H1 (cell line): Measurements from ENCODE around the gene EXOC2. TPM values are rescaled to one million over a fixed set of nuclear protein-coding genes. Genes with fewer than 3 reads are reported as not detected.

Experiments used
- CTCF ChIA-PET: fragments of 300-600 bp; sonication (Branson Sonifier 250); formaldehyde crosslinking; loops from one replicate; lab custom pipeline; 2021; ENCODE audit not compliant: partially characterized antibody; lab: Charles Lee
- POLR2A ChIA-PET: fragments of 300-600 bp; sonication (Branson Sonifier 250); formaldehyde crosslinking; loops from one replicate; lab custom pipeline; 2021; ENCODE audit warnings: inconsistent platforms; ENCODE audit not compliant: partially characterized antibody; lab: Charles Lee
- DNase-seq, 2 experiments: peaks; one replicate each; pipeline versions ENCODE4 v3.0.0 to v3.0.0-alpha.2; 2010 to 2022; ENCODE audit warnings: low spot score in 2 of 2, low read depth in 1 of 2, mixed read lengths in 1 of 2
- FAIRE-seq: peaks from 2 replicates; lab custom pipeline; 2011; peaks lifted over from hg19 to GRCh38; lab: Jason Lieb, UNC
- H2AFZ ChIP-seq: 2 replicates; pipeline ENCODE4 v1.8.1; 2012; ENCODE audit warnings: low read length, inconsistent platforms
- H2AK5ac ChIP-seq: 2 replicates; pipeline ENCODE4 v1.6.1; 2013; ENCODE audit warnings: low read depth, low read length
- H2BK120ac ChIP-seq: replicated peaks from 2 replicates; pipeline ENCODE3; 2013; ENCODE audit warnings: low read depth, low read length, inconsistent platforms
- H2BK12ac ChIP-seq: 2 replicates; pipeline ENCODE4 v1.6.1; 2013; ENCODE audit warnings: low read depth, low read length
- H2BK15ac ChIP-seq: 2 replicates; pipeline ENCODE4 v1.6.1; 2013; ENCODE audit warnings: low read length
- H2BK20ac ChIP-seq: 2 replicates; pipeline ENCODE4 v1.6.1; 2013; ENCODE audit warnings: low read length
- H2BK5ac ChIP-seq: 2 replicates; pipeline ENCODE4 v1.6.1; 2013; ENCODE audit warnings: low read depth, low read length
- H3K14ac ChIP-seq: 2 replicates; pipeline ENCODE4 v1.6.1; 2013; ENCODE audit warnings: inconsistent platforms; ENCODE audit not compliant: insufficient read length
- H3K18ac ChIP-seq: 2 replicates; pipeline ENCODE4 v1.6.1; 2013; ENCODE audit warnings: low read length; ENCODE audit errors: extremely low read depth
- H3K23ac ChIP-seq: 2 replicates; pipeline ENCODE4 v1.6.1; 2013; ENCODE audit warnings: inconsistent platforms; ENCODE audit not compliant: insufficient read length
- H3K23me2 ChIP-seq: 2 replicates; pipeline ENCODE4 v1.6.1; 2013; ENCODE audit warnings: low read depth, low read length
- H3K27ac ChIP-seq: 2 replicates; pipeline ENCODE4 v1.6.1; 2011; ENCODE audit warnings: low read depth, low read length, inconsistent platforms
- H3K27me3 ChIP-seq, 4 experiments: replicated peaks in 1 of 4; 1 replicate in 1 of 4; 2 replicates in 3 of 4; pipeline versions ENCODE4 v1.6.1 to v1.8.1; 2011 to 2013; ENCODE audit warnings: low read length in 3 of 4, mild to moderate bottlenecking in 3 of 4, inconsistent platforms in 2 of 4, mixed read lengths in 2 of 4, moderate library complexity in 1 of 4; ENCODE audit not compliant: control insufficient read depth in 3 of 4, insufficient read depth in 3 of 4; ENCODE audit errors: extremely low read depth in 1 of 4
- H3K36me3 ChIP-seq, 4 experiments: 2 replicates each; pipeline versions ENCODE4 v1.6.1 to v1.8.1; 2011 to 2013; ENCODE audit warnings: mild to moderate bottlenecking in 4 of 4, low read length in 3 of 4, moderate library complexity in 2 of 4, control low read depth in 1 of 4, inconsistent platforms in 1 of 4; ENCODE audit not compliant: insufficient read depth in 4 of 4, control insufficient read depth in 2 of 4
- H3K4ac ChIP-seq: replicated peaks from 2 replicates; pipeline ENCODE3; 2013; ENCODE audit warnings: low read length, low read depth, mixed read lengths, inconsistent platforms; ENCODE audit not compliant: insufficient read length
- H3K4me1 ChIP-seq, 4 experiments: replicated peaks in 1 of 4; 1 replicate in 1 of 4; 2 replicates in 3 of 4; pipeline versions ENCODE4 v1.6.1 to v1.8.1; 2011 to 2013; ENCODE audit warnings: low read length in 3 of 4, inconsistent platforms in 2 of 4, mixed read lengths in 1 of 4; ENCODE audit not compliant: insufficient read depth in 4 of 4, control insufficient read depth in 3 of 4
- H3K4me2 ChIP-seq, 2 experiments: 2 replicates each; pipeline versions ENCODE4 v1.6.1 to v1.8.1; 2011 to 2013; ENCODE audit warnings: low read depth in 2 of 2, low read length in 2 of 2, control low read depth in 1 of 2, inconsistent platforms in 1 of 2, mild to moderate bottlenecking in 1 of 2; ENCODE audit not compliant: insufficient read depth in 1 of 2
- H3K4me3 ChIP-seq, 4 experiments: fragments of 200-600, 300-600 bp in 1 of 4; sonication (generic), shearing (Covaris generic), sonication (Bioruptor Twin) in 1 of 4; 2 replicates each; pipeline versions ENCODE4 v1.5.1 to v1.8.1; 2011 to 2016; ENCODE audit warnings: low read length in 4 of 4, low read depth in 3 of 4, control low read depth in 2 of 4, inconsistent platforms in 2 of 4, mild to moderate bottlenecking in 2 of 4, mixed read lengths in 1 of 4, moderate library complexity in 1 of 4; ENCODE audit not compliant: insufficient read depth in 2 of 4; ENCODE audit errors: extremely low read depth in 1 of 4
- H3K56ac ChIP-seq: replicated peaks from 2 replicates; pipeline ENCODE3; 2013; ENCODE audit warnings: low read depth, mild to moderate bottlenecking, mixed read lengths, low read length, inconsistent platforms; ENCODE audit not compliant: insufficient read length
- H3K79me1 ChIP-seq: 2 replicates; pipeline ENCODE4 v1.6.1; 2013; ENCODE audit warnings: low read depth, low read length, control low read depth
- H3K79me2 ChIP-seq, 2 experiments: 2 replicates each; pipeline versions ENCODE4 v1.6.1 to v1.8.1; 2012 to 2013; ENCODE audit warnings: low read length in 2 of 2, mild to moderate bottlenecking in 2 of 2, inconsistent platforms in 1 of 2; ENCODE audit not compliant: insufficient read depth in 2 of 2, control insufficient read depth in 1 of 2
- H3K9ac ChIP-seq, 4 experiments: replicated peaks in 1 of 4; 1 replicate in 1 of 4; 2 replicates in 3 of 4; pipeline versions ENCODE4 v1.6.1 to v1.8.1; 2011 to 2013; ENCODE audit warnings: low read depth in 3 of 4, low read length in 3 of 4, control low read depth in 2 of 4, mild to moderate bottlenecking in 2 of 4, moderate library complexity in 2 of 4, inconsistent platforms in 1 of 4; ENCODE audit errors: extremely low read depth in 1 of 4
- H3K9me3 ChIP-seq, 2 experiments: 2 replicates each; pipeline versions ENCODE4 v1.6.1 to v1.8.1; 2012 to 2013; ENCODE audit warnings: mild to moderate bottlenecking in 2 of 2, moderate library complexity in 2 of 2, control low read depth in 1 of 2, inconsistent platforms in 1 of 2, low read depth in 1 of 2, low read length in 1 of 2, mixed read lengths in 1 of 2; ENCODE audit not compliant: insufficient read depth in 2 of 2
- H4K20me1 ChIP-seq, 2 experiments: replicated peaks in 1 of 2; 2 replicates each; pipeline versions ENCODE3 to v1.8.1; 2011 to 2013; ENCODE audit warnings: inconsistent platforms in 2 of 2, low read length in 2 of 2, mild to moderate bottlenecking in 1 of 2; ENCODE audit not compliant: insufficient read depth in 2 of 2, control insufficient read depth in 1 of 2
- H4K5ac ChIP-seq: 2 replicates; pipeline ENCODE4 v1.6.1; 2013; ENCODE audit warnings: low read length, low read depth, mixed read lengths, inconsistent platforms; ENCODE audit not compliant: insufficient read length
- H4K8ac ChIP-seq: 2 replicates; pipeline ENCODE4 v1.8.0; 2013; ENCODE audit warnings: mild to moderate bottlenecking, moderate library complexity, low read length, inconsistent platforms; ENCODE audit not compliant: insufficient read depth; ENCODE audit errors: extremely low read depth
- H4K91ac ChIP-seq: replicated peaks from 2 replicates; pipeline ENCODE3; 2013; ENCODE audit warnings: low read length, mixed read lengths, inconsistent platforms; ENCODE audit not compliant: insufficient read length
- EP300 ChIP-seq, 2 experiments: IDR thresholded peaks; 1 replicate in 1 of 2; 2 replicates in 1 of 2; pipeline ENCODE4 v1.6.1; 2011 to 2012; ENCODE audit warnings: low read depth in 2 of 2, low read length in 2 of 2, mild to moderate bottlenecking in 2 of 2, borderline replicate concordance in 1 of 2, inconsistent platforms in 1 of 2, moderate library complexity in 1 of 2
- TCF12 ChIP-seq: IDR thresholded peaks from 2 replicates; pipeline ENCODE4 v1.6.1; 2011; ENCODE audit warnings: low read depth, mild to moderate bottlenecking, low read length
- YY1 ChIP-seq: IDR thresholded peaks from 2 replicates; pipeline ENCODE4 v1.6.1; 2011; ENCODE audit warnings: low read depth, mild to moderate bottlenecking, low read length
- WGBS, 2 experiments: shearing (Covaris generic) in 1 of 2; methylation state at CpG; one replicate each; pipeline versions ENCODE4 v1.1.6 to v1.1.7; 2013 to 2015; ENCODE audit warnings: low lambda C conversion rate in 2 of 2, mixed read lengths in 2 of 2, inconsistent platforms in 1 of 2, low coverage in 1 of 2, missing lambda C conversion rate in 1 of 2; ENCODE audit not compliant: insufficient replicate concordance in 2 of 2, insufficient coverage in 1 of 2, insufficient read length in 1 of 2; ENCODE audit errors: extremely low coverage in 1 of 2, missing lambda C conversion rate in 1 of 2; 5-methylcytosine and 5-hydroxymethylcytosine counted together
- polyA plus RNA-seq, 7 experiments: library from polyadenylated mRNA; depleted of rRNA in 3 of 7; stranded (reverse) in 5 of 7; unstranded in 2 of 7; fragments of >200 nt in 5 of 7; fragments of 200-250 nt in 2 of 7; gene quantifications; 1 replicate in 5 of 7; 2 replicates in 1 of 7; 4 replicates in 1 of 7; pipeline versions ENCODE4 v1.2.1 to v1.2.3, GENCODE V29; 2011 to 2013; ENCODE audit warnings: missing spikeins in 2 of 7, mixed read lengths in 2 of 7
- total RNA-seq: library from RNA; stranded (reverse); fragmentation: NEBNext Ultra II Directional; extraction: Animal tissue kit (Norgen Biotek cat#: 25700); gene quantifications from 2 replicates; pipeline ENCODE4 v1.2.1, GENCODE V29; 2021

The EXOC2 gene
- total and polyA plus RNA-seq, 2 of the 8 experiments (the other 6 are each of a cell fraction or from before 2014, with no cell fraction given) = 25.5 to 44.4 TPM

DNA sequence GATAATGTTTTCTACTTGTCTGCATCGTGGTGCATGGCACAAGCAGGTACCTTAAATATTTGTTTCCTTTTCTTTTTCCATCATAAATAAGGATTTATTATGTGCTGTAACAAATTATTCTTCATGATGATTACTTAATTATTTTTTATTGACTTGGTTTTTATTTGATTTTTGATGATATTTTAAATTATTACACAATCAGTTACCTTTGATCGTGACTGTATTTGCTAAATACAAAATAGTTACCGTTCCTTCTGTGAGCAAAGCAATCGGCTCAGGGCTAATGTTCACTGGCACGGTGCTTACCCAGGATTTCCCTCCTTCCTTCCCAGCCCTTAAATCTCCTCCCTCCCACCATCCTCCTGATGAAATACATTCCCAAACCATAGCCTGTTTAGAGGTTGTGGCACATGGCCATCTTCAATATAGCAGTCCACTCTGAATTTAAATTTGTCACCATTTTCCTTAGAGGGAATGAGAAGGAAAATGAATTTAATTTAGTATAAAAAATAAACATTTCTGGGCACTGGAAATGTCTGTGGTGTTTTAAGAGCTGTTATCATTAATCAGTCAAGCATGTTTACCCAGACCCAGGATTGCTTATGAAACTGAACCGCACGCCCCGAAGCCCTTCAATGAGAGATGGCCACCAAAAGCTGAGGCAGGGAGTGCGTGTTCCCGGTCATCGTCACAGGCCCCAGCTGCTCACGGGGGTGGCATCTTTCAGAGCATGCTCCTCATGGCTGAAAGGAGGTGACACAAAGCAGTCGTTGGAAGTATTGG lies 23.0 kb upstream of the EXOC2 start:
- H3K4me1 ChIP-seq = peaks cover 0 to 4% (median 1%) of the 10 kb centered on the region in 4 experiments; a peak in 2 of 7 replicates
- no peak overlapping the region for H2BK20ac ChIP-seq
- no peak overlapping the region; the same call in 1 of the 2 replicates for H4K8ac ChIP-seq
- no peak for DNase-seq
- H3K4me3 ChIP-seq = no peak overlapping the region
- no peak overlapping the region for H3K56ac ChIP-seq
- H3K79me1 ChIP-seq = no peaks in the 10 kb centered on the region
- no peak overlapping the region for H2BK5ac ChIP-seq
- H4K20me1 ChIP-seq = no peaks in the 10 kb centered on the region
- H2BK15ac ChIP-seq = no peak overlapping the region
- H3K4ac ChIP-seq = no peak overlapping the region
- no peak overlapping the region for H3K9ac ChIP-seq
- H3K79me2 ChIP-seq = no peaks in the 10 kb centered on the region
- H3K9me3 ChIP-seq = no peaks in the 10 kb centered on the region
- 0 out of 2 replicates have a peak overlapping the region, but pooled peaks have one; percentile 30 for H2AFZ ChIP-seq
- 89% methylated on average over 13 of the region's 13 CpGs; no CpG with 5 or more reads in 1 of the 2 experiments for WGBS, 2 experiments
- no peak overlapping the region for H3K23ac ChIP-seq
- peaks cover 0 to 2% (median 0%) of the 10 kb centered on the region in 4 experiments; a peak in 2 of 7 replicates for H3K27me3 ChIP-seq
- CTCF ChIA-PET = interaction anchor here (0.6 to 1.1 kb wide), 2 partner anchors 13 to 123 kb away, joined by 3 to 5 read pairs; no protein-coding TSS in a partner anchor
- H3K23me2 ChIP-seq = peaks cover 5% of the 10 kb centered on the region
- H4K5ac ChIP-seq = no peak overlapping the region
- POLR2A ChIA-PET = interaction anchor here (0.6 to 2.1 kb wide), 2 partner anchors 9 to 452 kb away, joined by 3 to 5 read pairs; no protein-coding TSS in a partner anchor
- no peaks in the 10 kb centered on the region; a peak in 1 of 8 replicates for H3K36me3 ChIP-seq
- no peak overlapping the region for H3K4me2 ChIP-seq
- no peak overlapping the region for H3K14ac ChIP-seq
- H2BK120ac ChIP-seq = no peak overlapping the region
- H2AK5ac ChIP-seq = no peak overlapping the region
- no peak overlapping the region for H3K18ac ChIP-seq
- no peak overlapping the region; the same call in 1 of the 2 replicates for H2BK12ac ChIP-seq
- no peak overlapping the region for H3K27ac ChIP-seq
- no peak for TF ChIP-seq EP300 (IDR thresholded peaks at IDR 0.05; ENCODE audit: borderline replicate concordance in 1 of 2, low read depth in 2 of 2, low read length in 2 of 2)
- no peak for TF ChIP-seq TCF12
- TF ChIP-seq YY1 = no peak
- TF ChIP-seq, all 59 proteins: peak for 0
- no peak overlapping the region for H4K91ac ChIP-seq
- FAIRE-seq = no peak
